T-helper 9 cell (primary cell): Measurements from ENCODE around the gene DENND4A.
"Not testable (repeated sequence)": the region's sequence is repeated elsewhere in the genome, so short reads cannot be mapped to it uniquely, and the experiment has no call there.

ENCODE experiments used
- DNase-seq: peaks from one replicate; pipeline ENCODE4 v3.0.0-alpha.2; 2020

Gene DENND4A

GRCh38 chr15:65787260-65787659 is 4.8 kb downstream of the DENND4A start:
- no peak for DNase-seq

GRCh38 chr15:65785151-65785550 is 6.9 kb downstream of the DENND4A start:
- no peak for DNase-seq

GRCh38 chr15:65783872-65784271 is 8.2 kb downstream of the DENND4A start:
- no peak for DNase-seq

GRCh38 chr15:65782096-65782495 is 10.0 kb downstream of the DENND4A start:
- DNase-seq: no peak

GRCh38 chr15:65778701-65779100 is 13.4 kb downstream of the DENND4A start:
- not testable (repeated sequence) for DNase-seq

GRCh38 chr15:65778269-65778668 is 13.8 kb downstream of the DENND4A start:
- DNase-seq: no peak

- DNase-seq: no peak
These were observed 14.2 kb downstream of the DENND4A start for GRCh38 chr15:65777843-65778242.

GRCh38 chr15:65777053-65777452 is 15.0 kb downstream of the DENND4A start:
- no peak for DNase-seq

GRCh38 chr15:65773386-65774111 is 18.5 kb downstream of the DENND4A start:
- DNase-seq: no peak

- no peak for DNase-seq
These were observed 19.2 kb downstream of the DENND4A start for GRCh38 chr15:65772930-65773329.

- no peak for DNase-seq
These were observed 20.2 kb downstream of the DENND4A start for GRCh38 chr15:65771870-65772269.

- DNase-seq: no peak
These were observed 22.6 kb downstream of the DENND4A start for GRCh38 chr15:65769482-65769881.

- no peak for DNase-seq
These were observed 24.2 kb downstream of the DENND4A start for GRCh38 chr15:65767895-65768294.

GRCh38 chr15:65767264-65767595 is 24.9 kb downstream of the DENND4A start:
- no peak for DNase-seq

- no peak for DNase-seq
These were observed 25.4 kb downstream of the DENND4A start for GRCh38 chr15:65766422-65767263.

- DNase-seq: no peak
These were observed 27.0 kb downstream of the DENND4A start for GRCh38 chr15:65765106-65765505.

- DNase-seq: no peak
These were observed 28.9 kb downstream of the DENND4A start for GRCh38 chr15:65762914-65763787.

GRCh38 chr15:65762399-65762798 is 29.7 kb downstream of the DENND4A start:
- no peak for DNase-seq

- DNase-seq: no peak
These were observed 30.7 kb downstream of the DENND4A start for GRCh38 chr15:65761210-65761926.

GRCh38 chr15:65759441-65759840 is 32.7 kb downstream of the DENND4A start:
- no peak for DNase-seq

GRCh38 chr15:65758242-65758641 is 33.9 kb downstream of the DENND4A start:
- no peak for DNase-seq

GRCh38 chr15:65757256-65757655 is 34.8 kb downstream of the DENND4A start:
- DNase-seq: no peak
